Measurements from ENCODE around the gene CTNS. TPM values are rescaled to one million over a fixed set of nuclear protein-coding genes. Genes with fewer than 3 reads are reported as not detected.
A peak's percentile ranks its signal among the peaks of the same experiment; 100 is the strongest.

The CTNS gene
- total and polyA plus RNA-seq, 8 donors, result 8.7 to 30.6 (median 12.3) TPM

DNA sequence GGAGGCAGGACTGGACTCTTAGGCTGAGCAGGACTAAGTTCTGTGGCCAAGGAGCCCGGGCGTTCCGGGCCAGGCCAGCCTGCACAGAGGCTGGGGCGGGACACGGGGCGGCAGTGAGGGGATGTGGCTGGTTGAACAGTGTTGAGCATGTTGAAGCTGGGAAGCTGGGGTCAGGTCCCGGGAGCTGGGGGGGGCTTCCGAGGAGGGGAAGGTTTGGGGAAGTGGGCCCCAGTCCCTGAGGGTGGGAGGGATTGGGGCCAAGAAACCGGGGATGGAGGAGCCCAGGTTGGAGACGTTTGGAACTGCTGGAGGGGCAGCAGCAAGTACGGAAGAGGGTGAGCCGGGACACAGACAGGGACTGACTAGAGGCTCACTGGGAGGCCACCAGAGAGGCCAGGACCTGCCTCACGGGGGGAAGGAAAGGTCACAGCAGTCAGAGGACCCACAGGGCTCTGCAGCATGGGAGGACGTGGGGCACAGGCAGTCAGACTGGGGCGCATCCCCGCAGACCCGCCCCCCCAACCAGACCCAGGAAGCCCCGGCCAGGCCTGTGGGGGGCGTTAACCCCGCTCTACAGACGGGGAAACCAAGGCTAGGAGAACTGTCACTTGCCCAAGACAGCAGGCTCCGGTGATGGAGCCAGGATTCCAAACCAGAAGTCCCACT, 22.4 kb downstream of the CTNS start:
- intact Hi-C loops (cut with DNase I), result no loop called here
- Histone ChIP-seq H3K4me3 (no peak overlapping the region), H3K27me3 (no peaks in the 10 kb centered on the region), H3K36me3 (peaks cover 0 to 64% of the 10 kb centered on the region in 2 donors), H3K9me3 (no peaks in the 10 kb centered on the region), H3K4me1 (peaks cover 0 to 17% of the 10 kb centered on the region in 2 donors), H3K27ac (peak overlapping the region; percentile 33 to 64)
- ATAC-seq, result peak; percentile 6
- TF ChIP-seq, protein P1, sequence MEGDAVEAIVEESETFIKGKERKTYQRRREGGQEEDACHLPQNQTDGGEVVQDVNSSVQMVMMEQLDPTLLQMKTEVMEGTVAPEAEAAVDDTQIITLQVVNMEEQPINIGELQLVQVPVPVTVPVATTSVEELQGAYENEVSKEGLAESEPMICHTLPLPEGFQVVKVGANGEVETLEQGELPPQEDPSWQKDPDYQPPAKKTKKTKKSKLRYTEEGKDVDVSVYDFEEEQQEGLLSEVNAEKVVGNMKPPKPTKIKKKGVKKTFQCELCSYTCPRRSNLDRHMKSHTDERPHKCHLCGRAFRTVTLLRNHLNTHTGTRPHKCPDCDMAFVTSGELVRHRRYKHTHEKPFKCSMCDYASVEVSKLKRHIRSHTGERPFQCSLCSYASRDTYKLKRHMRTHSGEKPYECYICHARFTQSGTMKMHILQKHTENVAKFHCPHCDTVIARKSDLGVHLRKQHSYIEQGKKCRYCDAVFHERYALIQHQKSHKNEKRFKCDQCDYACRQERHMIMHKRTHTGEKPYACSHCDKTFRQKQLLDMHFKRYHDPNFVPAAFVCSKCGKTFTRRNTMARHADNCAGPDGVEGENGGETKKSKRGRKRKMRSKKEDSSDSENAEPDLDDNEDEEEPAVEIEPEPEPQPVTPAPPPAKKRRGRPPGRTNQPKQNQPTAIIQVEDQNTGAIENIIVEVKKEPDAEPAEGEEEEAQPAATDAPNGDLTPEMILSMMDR (IDR thresholded peaks at IDR 0.05), result no peak
- DNase-seq, result no peak

DNA sequence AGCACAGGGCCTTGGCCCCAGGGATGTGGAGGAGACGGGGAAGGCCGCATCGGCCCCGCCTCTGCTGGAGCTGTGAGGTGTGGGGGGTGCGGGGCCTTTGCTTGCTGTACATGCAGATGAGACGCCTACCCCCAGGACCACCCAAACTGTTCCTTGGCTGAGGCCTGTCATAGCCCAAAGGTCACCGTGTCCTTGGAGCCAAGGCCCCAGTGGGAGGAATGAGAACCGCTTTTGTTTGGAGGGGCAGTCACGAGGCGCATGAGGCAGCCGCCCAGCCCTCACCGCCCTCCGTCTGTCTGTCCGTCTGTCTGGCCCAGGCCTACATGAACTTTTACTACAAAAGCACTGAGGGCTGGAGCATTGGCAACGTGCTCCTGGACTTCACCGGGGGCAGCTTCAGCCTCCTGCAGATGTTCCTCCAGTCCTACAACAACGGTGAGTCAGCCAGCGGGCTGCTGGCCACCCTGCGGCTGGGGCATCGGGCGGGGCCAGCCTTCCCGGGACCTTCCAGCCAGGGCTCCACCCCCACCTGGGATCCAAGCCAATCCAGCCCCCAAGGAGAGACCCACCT, 23.1 kb downstream of the CTNS start:
- intact Hi-C loops (cut with DNase I), result no loop called here
- peak; percentile 58 for ATAC-seq
- TF ChIP-seq, protein P1 (IDR thresholded peaks at IDR 0.05), result no peak
- no peaks in the 10 kb centered on the region for H3K27me3 ChIP-seq
- H3K27ac ChIP-seq, result peak overlapping the region; percentile 33 to 64
- H3K4me1 ChIP-seq, result peaks cover 0 to 17% of the 10 kb centered on the region in 2 donors
- H3K9me3 ChIP-seq, result no peaks in the 10 kb centered on the region
- no peak overlapping the region for H3K4me3 ChIP-seq
- peak in 1 of 4 donors; percentile 66 for DNase-seq
- peaks cover 0 to 71% of the 10 kb centered on the region in 2 donors for H3K36me3 ChIP-seq

DNA sequence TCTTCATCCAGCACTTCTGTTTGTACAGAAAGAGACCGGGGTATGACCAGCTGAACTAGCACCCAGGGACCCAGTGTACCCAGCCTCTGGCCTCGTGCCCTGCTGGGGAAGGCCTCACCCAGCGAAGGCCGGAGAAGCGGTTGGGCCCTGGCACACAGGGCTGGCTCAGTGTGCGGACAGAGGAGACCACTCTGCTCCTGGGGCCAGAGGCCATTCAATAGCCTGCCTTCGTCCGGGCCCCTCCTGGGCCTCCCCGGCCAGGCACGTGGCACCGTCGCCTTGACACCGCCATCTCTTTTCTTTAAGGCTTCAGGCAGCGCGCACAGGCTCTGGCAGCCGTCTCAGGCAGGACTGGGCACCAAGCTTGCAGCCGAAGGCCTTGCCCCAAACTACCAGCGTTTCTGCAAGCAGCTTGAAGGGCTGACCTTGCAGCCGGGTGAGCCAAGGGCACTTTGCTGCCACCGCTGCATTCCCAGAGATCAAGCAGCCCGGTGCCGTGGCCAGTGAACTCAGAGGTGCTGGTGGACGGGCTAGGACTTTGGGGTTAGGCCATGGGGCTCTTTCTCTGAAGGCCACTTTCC, 23.8 kb downstream of the CTNS start:
- H3K36me3 ChIP-seq, result peaks cover 0 to 71% of the 10 kb centered on the region in 2 donors
- ATAC-seq (no peak), DNase-seq (no peak)
- peaks cover 0 to 17% of the 10 kb centered on the region in 2 donors for H3K4me1 ChIP-seq
- TF ChIP-seq, protein P1 (IDR thresholded peaks at IDR 0.05), result no peak
- H3K27me3 ChIP-seq, result no peaks in the 10 kb centered on the region
- peak overlapping the region; percentile 33 to 64 for H3K27ac ChIP-seq
- intact Hi-C loops (cut with DNase I), result no loop called here
- no peaks in the 10 kb centered on the region for H3K9me3 ChIP-seq
- no peak overlapping the region for H3K4me3 ChIP-seq

DNA sequence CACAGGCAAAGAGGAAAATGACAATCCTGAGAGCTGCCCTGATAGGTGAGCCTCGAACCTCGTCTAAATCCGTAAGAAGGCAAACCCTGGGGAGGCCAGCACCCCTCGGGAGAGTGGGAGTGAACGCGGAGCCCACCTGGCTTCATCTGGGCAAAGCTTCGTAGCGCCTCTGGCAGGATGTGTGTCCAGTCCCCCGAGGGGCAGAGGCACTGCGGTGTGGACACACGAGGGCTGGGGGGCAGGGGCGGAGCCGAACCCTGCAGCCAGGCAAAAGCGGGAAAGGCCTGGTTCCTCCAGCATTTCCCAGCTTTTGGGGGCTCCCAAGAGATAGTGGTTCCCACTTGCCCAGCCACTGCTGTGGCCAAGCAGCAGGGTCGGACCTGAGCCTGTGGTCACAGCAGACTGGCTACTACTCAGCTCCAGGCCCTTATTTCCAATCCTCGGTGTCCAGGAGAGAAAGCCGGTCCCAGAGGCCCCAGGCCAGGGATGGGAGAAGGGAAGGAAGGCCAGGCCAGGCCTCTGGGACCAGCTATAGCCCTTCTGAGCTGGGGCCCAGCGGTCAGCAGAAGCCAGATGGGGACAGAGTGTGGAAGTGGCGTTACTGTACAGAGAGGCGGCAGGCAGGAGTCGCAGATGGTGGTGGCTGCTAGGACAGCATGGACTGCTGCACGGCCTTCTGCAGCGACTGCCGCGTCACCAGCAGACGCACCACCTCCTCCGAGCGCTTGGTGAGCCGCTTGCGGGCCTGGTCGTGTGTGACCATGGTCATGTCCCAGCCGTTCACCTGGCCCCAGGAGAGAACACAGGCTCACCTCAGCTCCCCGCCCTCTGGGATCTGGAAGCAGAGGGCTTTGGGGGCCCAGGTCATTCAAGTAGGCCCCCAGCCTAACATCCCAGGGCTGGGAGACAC, 26.8 kb downstream of the CTNS start:
- no peak overlapping the region for H3K4me3 ChIP-seq
- H3K9me3 ChIP-seq, result no peaks in the 10 kb centered on the region
- H3K27ac ChIP-seq, result no peak overlapping the region
- DNase-seq (no peak), ATAC-seq (no peak)
- intact Hi-C loops (cut with DNase I), result no loop called here
- H3K27me3 ChIP-seq, result no peaks in the 10 kb centered on the region
- peaks cover 0 to 62% of the 10 kb centered on the region in 2 donors for H3K36me3 ChIP-seq
- TF ChIP-seq, protein P1 (IDR thresholded peaks at IDR 0.05), result no peak
- peaks cover 12 to 40% of the 10 kb centered on the region in 2 donors for H3K4me1 ChIP-seq
